ENCODE data around the gene NCKIPSD.

DNA sequence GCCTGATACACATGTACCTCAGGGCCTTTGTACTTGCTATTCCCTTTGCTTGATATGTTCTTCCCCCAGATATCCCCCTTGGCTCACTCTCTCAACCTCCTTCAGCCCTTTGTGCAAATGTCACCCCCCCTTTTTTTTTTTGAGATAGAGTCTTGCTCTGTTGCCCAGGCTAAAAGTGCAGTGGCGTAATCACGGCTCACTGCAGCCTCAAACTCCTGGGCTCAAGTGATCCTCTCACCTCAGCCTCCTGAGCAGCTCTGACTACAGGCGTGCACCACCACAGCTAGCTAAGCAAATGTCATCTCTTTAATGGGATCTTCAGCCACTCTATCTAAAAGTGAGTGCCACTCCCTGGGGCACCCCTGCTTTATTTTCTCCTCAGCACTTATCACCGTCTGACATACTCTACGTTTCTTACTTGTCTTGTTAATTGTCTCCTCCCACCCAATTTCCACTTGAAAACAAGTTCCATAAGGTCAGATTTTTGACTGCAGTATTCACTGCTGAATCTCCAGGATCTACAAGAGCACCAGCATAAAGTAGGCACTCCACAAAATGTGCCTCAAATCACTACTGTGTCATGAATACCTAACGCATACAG is 16.7 kb upstream of the NCKIPSD start:
- no peak for TF ChIP-seq KLF9 (tag by site-specific recombination; IDR thresholded peaks at IDR 0.05; ENCODE audit: low read depth)
- no peak for TF ChIP-seq ZNF561 (tag by site-specific recombination; IDR thresholded peaks at IDR 0.05; ENCODE audit: borderline replicate concordance)
- TF ChIP-seq ZNF138 (tag by site-specific recombination; IDR thresholded peaks at IDR 0.05; ENCODE audit: borderline replicate concordance): no peak
- TF ChIP-seq, protein P1, sequence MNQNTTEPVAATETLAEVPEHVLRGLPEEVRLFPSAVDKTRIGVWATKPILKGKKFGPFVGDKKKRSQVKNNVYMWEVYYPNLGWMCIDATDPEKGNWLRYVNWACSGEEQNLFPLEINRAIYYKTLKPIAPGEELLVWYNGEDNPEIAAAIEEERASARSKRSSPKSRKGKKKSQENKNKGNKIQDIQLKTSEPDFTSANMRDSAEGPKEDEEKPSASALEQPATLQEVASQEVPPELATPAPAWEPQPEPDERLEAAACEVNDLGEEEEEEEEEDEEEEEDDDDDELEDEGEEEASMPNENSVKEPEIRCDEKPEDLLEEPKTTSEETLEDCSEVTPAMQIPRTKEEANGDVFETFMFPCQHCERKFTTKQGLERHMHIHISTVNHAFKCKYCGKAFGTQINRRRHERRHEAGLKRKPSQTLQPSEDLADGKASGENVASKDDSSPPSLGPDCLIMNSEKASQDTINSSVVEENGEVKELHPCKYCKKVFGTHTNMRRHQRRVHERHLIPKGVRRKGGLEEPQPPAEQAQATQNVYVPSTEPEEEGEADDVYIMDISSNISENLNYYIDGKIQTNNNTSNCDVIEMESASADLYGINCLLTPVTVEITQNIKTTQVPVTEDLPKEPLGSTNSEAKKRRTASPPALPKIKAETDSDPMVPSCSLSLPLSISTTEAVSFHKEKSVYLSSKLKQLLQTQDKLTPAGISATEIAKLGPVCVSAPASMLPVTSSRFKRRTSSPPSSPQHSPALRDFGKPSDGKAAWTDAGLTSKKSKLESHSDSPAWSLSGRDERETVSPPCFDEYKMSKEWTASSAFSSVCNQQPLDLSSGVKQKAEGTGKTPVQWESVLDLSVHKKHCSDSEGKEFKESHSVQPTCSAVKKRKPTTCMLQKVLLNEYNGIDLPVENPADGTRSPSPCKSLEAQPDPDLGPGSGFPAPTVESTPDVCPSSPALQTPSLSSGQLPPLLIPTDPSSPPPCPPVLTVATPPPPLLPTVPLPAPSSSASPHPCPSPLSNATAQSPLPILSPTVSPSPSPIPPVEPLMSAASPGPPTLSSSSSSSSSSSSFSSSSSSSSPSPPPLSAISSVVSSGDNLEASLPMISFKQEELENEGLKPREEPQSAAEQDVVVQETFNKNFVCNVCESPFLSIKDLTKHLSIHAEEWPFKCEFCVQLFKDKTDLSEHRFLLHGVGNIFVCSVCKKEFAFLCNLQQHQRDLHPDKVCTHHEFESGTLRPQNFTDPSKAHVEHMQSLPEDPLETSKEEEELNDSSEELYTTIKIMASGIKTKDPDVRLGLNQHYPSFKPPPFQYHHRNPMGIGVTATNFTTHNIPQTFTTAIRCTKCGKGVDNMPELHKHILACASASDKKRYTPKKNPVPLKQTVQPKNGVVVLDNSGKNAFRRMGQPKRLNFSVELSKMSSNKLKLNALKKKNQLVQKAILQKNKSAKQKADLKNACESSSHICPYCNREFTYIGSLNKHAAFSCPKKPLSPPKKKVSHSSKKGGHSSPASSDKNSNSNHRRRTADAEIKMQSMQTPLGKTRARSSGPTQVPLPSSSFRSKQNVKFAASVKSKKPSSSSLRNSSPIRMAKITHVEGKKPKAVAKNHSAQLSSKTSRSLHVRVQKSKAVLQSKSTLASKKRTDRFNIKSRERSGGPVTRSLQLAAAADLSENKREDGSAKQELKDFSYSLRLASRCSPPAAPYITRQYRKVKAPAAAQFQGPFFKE (tag by site-specific recombination; IDR thresholded peaks at IDR 0.05; ENCODE audit: borderline replicate concordance): no peak
- TF ChIP-seq, protein P2, sequence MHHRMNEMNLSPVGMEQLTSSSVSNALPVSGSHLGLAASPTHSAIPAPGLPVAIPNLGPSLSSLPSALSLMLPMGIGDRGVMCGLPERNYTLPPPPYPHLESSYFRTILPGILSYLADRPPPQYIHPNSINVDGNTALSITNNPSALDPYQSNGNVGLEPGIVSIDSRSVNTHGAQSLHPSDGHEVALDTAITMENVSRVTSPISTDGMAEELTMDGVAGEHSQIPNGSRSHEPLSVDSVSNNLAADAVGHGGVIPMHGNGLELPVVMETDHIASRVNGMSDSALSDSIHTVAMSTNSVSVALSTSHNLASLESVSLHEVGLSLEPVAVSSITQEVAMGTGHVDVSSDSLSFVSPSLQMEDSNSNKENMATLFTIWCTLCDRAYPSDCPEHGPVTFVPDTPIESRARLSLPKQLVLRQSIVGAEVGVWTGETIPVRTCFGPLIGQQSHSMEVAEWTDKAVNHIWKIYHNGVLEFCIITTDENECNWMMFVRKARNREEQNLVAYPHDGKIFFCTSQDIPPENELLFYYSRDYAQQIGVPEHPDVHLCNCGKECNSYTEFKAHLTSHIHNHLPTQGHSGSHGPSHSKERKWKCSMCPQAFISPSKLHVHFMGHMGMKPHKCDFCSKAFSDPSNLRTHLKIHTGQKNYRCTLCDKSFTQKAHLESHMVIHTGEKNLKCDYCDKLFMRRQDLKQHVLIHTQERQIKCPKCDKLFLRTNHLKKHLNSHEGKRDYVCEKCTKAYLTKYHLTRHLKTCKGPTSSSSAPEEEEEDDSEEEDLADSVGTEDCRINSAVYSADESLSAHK (tag by site-specific recombination; IDR thresholded peaks at IDR 0.05): no peak
- no peak for TF ChIP-seq RBAK (tag by site-specific recombination; IDR thresholded peaks at IDR 0.05)
- no peak for TF ChIP-seq ZNF18 (tag by site-specific recombination; IDR thresholded peaks at IDR 0.05)
- TF ChIP-seq CTCF (tag by site-specific recombination; IDR thresholded peaks at IDR 0.05): no peak
- no peak for TF ChIP-seq ZNF777 (tag by site-specific recombination; IDR thresholded peaks at IDR 0.05; ENCODE audit: borderline replicate concordance)
- TF ChIP-seq ZNF416 (tag by site-specific recombination; IDR thresholded peaks at IDR 0.05): no peak
- TF ChIP-seq, protein P3, sequence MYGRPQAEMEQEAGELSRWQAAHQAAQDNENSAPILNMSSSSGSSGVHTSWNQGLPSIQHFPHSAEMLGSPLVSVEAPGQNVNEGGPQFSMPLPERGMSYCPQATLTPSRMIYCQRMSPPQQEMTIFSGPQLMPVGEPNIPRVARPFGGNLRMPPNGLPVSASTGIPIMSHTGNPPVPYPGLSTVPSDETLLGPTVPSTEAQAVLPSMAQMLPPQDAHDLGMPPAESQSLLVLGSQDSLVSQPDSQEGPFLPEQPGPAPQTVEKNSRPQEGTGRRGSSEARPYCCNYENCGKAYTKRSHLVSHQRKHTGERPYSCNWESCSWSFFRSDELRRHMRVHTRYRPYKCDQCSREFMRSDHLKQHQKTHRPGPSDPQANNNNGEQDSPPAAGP (tag by site-specific recombination; IDR thresholded peaks at IDR 0.05): no peak
- no peak for TF ChIP-seq ZNF658 (tag by site-specific recombination; IDR thresholded peaks at IDR 0.05)
- no peak for TF ChIP-seq ZBTB1 (tag by site-specific recombination; IDR thresholded peaks at IDR 0.05)
- TF ChIP-seq SP2 (tag by site-specific recombination; IDR thresholded peaks at IDR 0.05): no peak

All from HEK293 (cell line).